Neural progenitor cell (in vitro differentiated cells): ENCODE data around the gene SLC26A4.

ENCODE experiments used
- EZH2 ChIP-seq: fragments of 200-600 bp; sonication (generic); IDR thresholded peaks from 2 replicates; pipeline ENCODE4 v1.6.1; 2017; ENCODE audit warnings: antibody characterized with exemption, mild to moderate bottlenecking, moderate library complexity
- EZH2phosphoT487 ChIP-seq: fragments of 200-600 bp; sonication (generic); IDR thresholded peaks from 2 replicates; pipeline ENCODE4 v1.6.1; 2017; ENCODE audit warnings: antibody characterized with exemption
- TF ChIP-seq, protein P1 (sequence below): fragments of 200-600 bp; sonication (generic); IDR thresholded peaks from 2 replicates; pipeline ENCODE4 v1.5.1; 2017; ENCODE audit warnings: antibody characterized with exemption, mild to moderate bottlenecking

- TF ChIP-seq, protein P1, sequence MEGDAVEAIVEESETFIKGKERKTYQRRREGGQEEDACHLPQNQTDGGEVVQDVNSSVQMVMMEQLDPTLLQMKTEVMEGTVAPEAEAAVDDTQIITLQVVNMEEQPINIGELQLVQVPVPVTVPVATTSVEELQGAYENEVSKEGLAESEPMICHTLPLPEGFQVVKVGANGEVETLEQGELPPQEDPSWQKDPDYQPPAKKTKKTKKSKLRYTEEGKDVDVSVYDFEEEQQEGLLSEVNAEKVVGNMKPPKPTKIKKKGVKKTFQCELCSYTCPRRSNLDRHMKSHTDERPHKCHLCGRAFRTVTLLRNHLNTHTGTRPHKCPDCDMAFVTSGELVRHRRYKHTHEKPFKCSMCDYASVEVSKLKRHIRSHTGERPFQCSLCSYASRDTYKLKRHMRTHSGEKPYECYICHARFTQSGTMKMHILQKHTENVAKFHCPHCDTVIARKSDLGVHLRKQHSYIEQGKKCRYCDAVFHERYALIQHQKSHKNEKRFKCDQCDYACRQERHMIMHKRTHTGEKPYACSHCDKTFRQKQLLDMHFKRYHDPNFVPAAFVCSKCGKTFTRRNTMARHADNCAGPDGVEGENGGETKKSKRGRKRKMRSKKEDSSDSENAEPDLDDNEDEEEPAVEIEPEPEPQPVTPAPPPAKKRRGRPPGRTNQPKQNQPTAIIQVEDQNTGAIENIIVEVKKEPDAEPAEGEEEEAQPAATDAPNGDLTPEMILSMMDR = no peak
- TF ChIP-seq EZH2phosphoT487 = no peak
- TF ChIP-seq EZH2 = no peak
Measured at GRCh38 chr7:107712896-107713295, 52.3 kb downstream of the SLC26A4 start.
